ENCODE results near the gene ERAL1. TPM values are rescaled to one million over a fixed set of nuclear protein-coding genes. Genes with fewer than 3 reads are reported as not detected.
"Not testable (repeated sequence)": the region's sequence is repeated elsewhere in the genome, so short reads cannot be mapped to it uniquely, and the experiment has no call there.

The ERAL1 gene
- total RNA-seq, 2 experiments from 2014 or later: 30.8 to 58.0 TPM

DNA sequence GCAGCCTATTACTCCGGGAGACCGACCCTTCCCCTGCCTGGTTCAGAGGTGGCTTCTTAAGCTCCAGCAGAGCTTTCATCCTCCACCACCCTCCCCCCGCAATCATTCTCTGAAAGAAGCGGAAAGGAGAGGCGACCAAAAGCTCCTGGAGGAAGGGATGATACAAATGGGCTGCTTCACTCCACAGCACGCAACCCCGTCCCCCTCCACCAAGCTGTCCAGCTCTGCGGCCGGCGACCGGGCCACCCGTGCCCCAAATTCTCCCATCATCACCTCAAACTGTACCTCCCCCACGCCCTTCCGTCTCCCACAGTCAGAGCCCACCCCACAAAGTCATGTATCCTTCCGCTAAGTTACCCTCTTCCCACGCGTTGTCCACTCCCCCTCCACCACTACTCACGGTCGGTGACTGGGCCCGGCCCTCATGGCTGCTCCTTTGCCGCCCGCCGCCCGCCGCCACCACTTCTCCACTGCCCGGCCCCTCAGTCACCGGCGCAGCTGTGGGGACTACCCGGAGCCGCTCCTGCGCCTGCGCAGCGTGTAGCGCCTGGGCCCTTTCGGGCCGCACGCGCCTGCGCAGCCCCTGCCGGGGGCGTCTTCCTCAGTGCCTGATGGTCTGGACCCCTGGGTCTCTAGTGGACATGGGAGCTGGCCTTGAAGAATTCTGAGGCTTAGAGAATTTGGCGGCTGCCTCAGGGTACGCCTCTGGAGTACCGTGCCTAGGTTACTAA lies 12.4 kb upstream of the ERAL1 start, which contains the start of gene FAM222B:
Gene FAM222B (minus strand): TSS at position 509 of the 731 bp plus-strand sequence. CDS start 76,123 bp downstream, outside the sequence.
- BruUV-seq (replicated peaks): no TSS peak
- TF ChIP-seq, protein P1, sequence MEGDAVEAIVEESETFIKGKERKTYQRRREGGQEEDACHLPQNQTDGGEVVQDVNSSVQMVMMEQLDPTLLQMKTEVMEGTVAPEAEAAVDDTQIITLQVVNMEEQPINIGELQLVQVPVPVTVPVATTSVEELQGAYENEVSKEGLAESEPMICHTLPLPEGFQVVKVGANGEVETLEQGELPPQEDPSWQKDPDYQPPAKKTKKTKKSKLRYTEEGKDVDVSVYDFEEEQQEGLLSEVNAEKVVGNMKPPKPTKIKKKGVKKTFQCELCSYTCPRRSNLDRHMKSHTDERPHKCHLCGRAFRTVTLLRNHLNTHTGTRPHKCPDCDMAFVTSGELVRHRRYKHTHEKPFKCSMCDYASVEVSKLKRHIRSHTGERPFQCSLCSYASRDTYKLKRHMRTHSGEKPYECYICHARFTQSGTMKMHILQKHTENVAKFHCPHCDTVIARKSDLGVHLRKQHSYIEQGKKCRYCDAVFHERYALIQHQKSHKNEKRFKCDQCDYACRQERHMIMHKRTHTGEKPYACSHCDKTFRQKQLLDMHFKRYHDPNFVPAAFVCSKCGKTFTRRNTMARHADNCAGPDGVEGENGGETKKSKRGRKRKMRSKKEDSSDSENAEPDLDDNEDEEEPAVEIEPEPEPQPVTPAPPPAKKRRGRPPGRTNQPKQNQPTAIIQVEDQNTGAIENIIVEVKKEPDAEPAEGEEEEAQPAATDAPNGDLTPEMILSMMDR (conservative IDR thresholded peaks at IDR 0.05; ENCODE audit: low read length): no peak
- no peak for TF ChIP-seq EZH2phosphoT487 (IDR thresholded peaks at IDR 0.05; ENCODE audit: borderline replicate concordance, low read depth, low read length)
- peaks cover 13% of the 10 kb centered on the region for H3K4me1 ChIP-seq (ENCODE audit: insufficient read depth, low read length, poor library complexity, severe bottlenecking)
- H3K9me3 ChIP-seq (ENCODE audit: low read length): no peaks in the 10 kb centered on the region
- DNase-seq (ENCODE audit: low spot score): peak; percentile 93
- peak within 1 kb of the TSS; percentile 83 for H3K4me3 ChIP-seq (ENCODE audit: low read depth, low read length, poor library complexity, severe bottlenecking)
- ChIA-PET CTCF (ENCODE audit: unreplicated experiment) (interaction anchor here (0.6 to 1.0 kb wide), 3 partner anchors 9 to 54 kb away, joined by 3 read pairs; no protein-coding TSS in a partner anchor), POLR2A (interaction anchor here (0.5 to 2.1 kb wide), 15 partner anchors 10 to 243 kb away, joined by 3 to 8 read pairs (median 4); no protein-coding TSS in a partner anchor)
- H4K20me1 ChIP-seq (ENCODE audit: insufficient read depth, low read length): no peaks in the 10 kb centered on the region
- H3K79me2 ChIP-seq (ENCODE audit: insufficient read depth, low read depth, low read length): peaks cover 44% of the 10 kb centered on the region
- peak within 1 kb of the TSS; percentile 79 for H3K4me2 ChIP-seq (ENCODE audit: low read length)
- H3K36me3 ChIP-seq (ENCODE audit: insufficient read depth, low read length): no peaks in the 10 kb centered on the region
- intact Hi-C loops (cut with micrococcal nuclease; ENCODE audit: unreplicated experiment): loop anchor here (2.0 kb wide), 1 partner anchor 54 kb away; the partner anchor contains the start of gene FLOT2
- H3K9me2 ChIP-seq (ENCODE audit: insufficient read depth, low read length): no peaks in the 10 kb centered on the region
- peak within 1 kb of the TSS; percentile 99 for H2AFZ ChIP-seq (ENCODE audit: low read length)
- peak within 1 kb of the TSS; percentile 37 for H3K27ac ChIP-seq (ENCODE audit: low read depth, low read length, poor library complexity, severe bottlenecking)

DNA sequence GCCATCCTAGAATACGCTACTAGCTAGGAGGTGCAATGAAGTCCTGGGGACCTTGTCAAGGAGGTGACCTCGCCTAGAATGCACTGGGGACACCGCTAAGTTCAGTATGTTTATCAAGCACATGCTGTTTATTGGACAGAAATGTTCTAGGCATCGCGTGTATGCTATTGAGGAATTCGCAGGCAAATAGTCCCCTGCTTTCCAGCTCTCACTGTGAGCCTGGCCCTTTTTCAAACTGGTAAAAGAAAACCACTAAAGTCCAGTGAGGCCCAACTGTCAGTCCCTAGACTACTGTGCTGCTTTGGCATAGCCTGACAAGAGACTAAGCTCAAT lies 11.0 kb upstream of the ERAL1 start:
- intact Hi-C loops (cut with micrococcal nuclease; ENCODE audit: unreplicated experiment): loop anchor here (2.0 kb wide), 1 partner anchor 53 kb away; the partner anchor contains the start of gene FLOT2
- Histone ChIP-seq H3K4me2 (ENCODE audit: low read length) (no peak overlapping the region), H2AFZ (ENCODE audit: low read length) (no peak overlapping the region), H3K9me3 (ENCODE audit: low read length) (no peaks in the 10 kb centered on the region), H3K9me2 (ENCODE audit: insufficient read depth, low read length) (no peaks in the 10 kb centered on the region), H3K36me3 (ENCODE audit: insufficient read depth, low read length) (no peaks in the 10 kb centered on the region), H3K79me2 (ENCODE audit: insufficient read depth, low read depth, low read length) (peaks cover 35% of the 10 kb centered on the region), H3K27ac (ENCODE audit: low read depth, low read length, poor library complexity, severe bottlenecking) (no peak overlapping the region), H3K4me3 (ENCODE audit: low read depth, low read length, poor library complexity, severe bottlenecking) (no peak overlapping the region), H3K4me1 (ENCODE audit: insufficient read depth, low read length, poor library complexity, severe bottlenecking) (peaks cover 13% of the 10 kb centered on the region), H4K20me1 (ENCODE audit: insufficient read depth, low read length) (no peaks in the 10 kb centered on the region)
- BruUV-seq (replicated peaks): no TSS peak
- ChIA-PET POLR2A (interaction anchor here (0.6 to 0.7 kb wide), 2 partner anchors 28 to 1303 kb away, joined by 3 to 5 read pairs; no protein-coding TSS in a partner anchor), CTCF (ENCODE audit: unreplicated experiment) (no interaction called here)
- no peak for DNase-seq (ENCODE audit: low spot score)
- no peak for TF ChIP-seq EZH2phosphoT487 (IDR thresholded peaks at IDR 0.05; ENCODE audit: borderline replicate concordance, low read depth, low read length)
- TF ChIP-seq, protein P1 (conservative IDR thresholded peaks at IDR 0.05; ENCODE audit: low read length): no peak

DNA sequence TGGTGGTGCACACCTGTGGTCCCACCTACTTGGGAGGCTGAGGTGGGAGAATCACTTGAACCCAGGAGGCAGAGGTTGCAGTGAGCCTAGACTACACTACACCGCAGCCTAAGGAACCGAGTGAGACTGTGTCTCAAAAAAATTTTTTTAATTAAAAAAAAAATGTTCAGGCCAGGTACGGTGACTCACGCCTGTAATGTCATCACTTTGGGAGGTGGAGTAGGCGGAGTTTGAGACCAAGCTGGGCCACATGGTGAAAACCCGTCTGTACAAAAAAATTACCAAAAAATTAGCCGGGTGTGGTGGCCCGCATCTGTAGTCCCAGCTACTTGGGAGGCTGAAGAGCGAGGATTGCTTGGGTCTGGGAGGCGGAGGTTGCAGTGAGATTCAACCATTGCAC lies 8.6 kb upstream of the ERAL1 start:
- Histone ChIP-seq H3K9me3 (ENCODE audit: low read length) (no peaks in the 10 kb centered on the region), H2AFZ (ENCODE audit: low read length) (no peak overlapping the region), H4K20me1 (ENCODE audit: insufficient read depth, low read length) (no peaks in the 10 kb centered on the region), H3K79me2 (ENCODE audit: insufficient read depth, low read depth, low read length) (peaks cover 11% of the 10 kb centered on the region), H3K36me3 (ENCODE audit: insufficient read depth, low read length) (no peaks in the 10 kb centered on the region), H3K27ac (ENCODE audit: low read depth, low read length, poor library complexity, severe bottlenecking) (no peak overlapping the region), H3K4me3 (ENCODE audit: low read depth, low read length, poor library complexity, severe bottlenecking) (no peak overlapping the region), H3K9me2 (ENCODE audit: insufficient read depth, low read length) (no peaks in the 10 kb centered on the region), H3K4me1 (ENCODE audit: insufficient read depth, low read length, poor library complexity, severe bottlenecking) (peaks cover 12% of the 10 kb centered on the region), H3K4me2 (ENCODE audit: low read length) (no peak overlapping the region)
- TF ChIP-seq, protein P1 (conservative IDR thresholded peaks at IDR 0.05; ENCODE audit: low read length): no peak
- TF ChIP-seq EZH2phosphoT487 (IDR thresholded peaks at IDR 0.05; ENCODE audit: borderline replicate concordance, low read depth, low read length): no peak
- intact Hi-C loops (cut with micrococcal nuclease; ENCODE audit: unreplicated experiment): no loop called here
- no peak for DNase-seq (ENCODE audit: low spot score)
- no TSS peak for BruUV-seq (replicated peaks)
- POLR2A ChIA-PET: no interaction called here
- CTCF ChIA-PET (ENCODE audit: unreplicated experiment): no interaction called here

DNA sequence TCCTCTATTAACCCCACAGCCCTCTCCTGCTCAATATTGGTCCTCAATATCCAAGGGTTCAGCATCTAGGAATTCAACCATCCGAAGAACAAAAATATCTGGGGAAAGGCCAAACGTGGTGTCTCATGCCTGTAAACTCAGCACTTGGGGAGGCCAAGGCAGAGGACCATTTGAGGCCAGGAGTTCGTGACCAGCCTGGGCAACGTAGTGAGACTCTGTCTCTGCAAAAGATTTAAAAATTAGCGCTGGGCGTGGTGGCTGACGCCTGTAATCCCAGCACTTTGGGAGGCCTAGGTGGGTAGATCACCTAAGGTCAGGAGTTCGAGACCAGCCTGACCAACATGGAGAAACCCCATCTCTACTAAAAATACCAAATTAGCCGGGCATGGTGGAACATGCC lies 8.1 kb upstream of the ERAL1 start:
- H3K9me3 ChIP-seq (ENCODE audit: low read length); H4K20me1 ChIP-seq (ENCODE audit: insufficient read depth, low read length); DNase-seq (ENCODE audit: low spot score); H3K79me2 ChIP-seq (ENCODE audit: insufficient read depth, low read depth, low read length); H3K4me3 ChIP-seq (ENCODE audit: low read depth, low read length, poor library complexity, severe bottlenecking); BruUV-seq (replicated peaks); intact Hi-C loops (cut with micrococcal nuclease; ENCODE audit: unreplicated experiment); H3K4me1 ChIP-seq (ENCODE audit: insufficient read depth, low read length, poor library complexity, severe bottlenecking); H3K9me2 ChIP-seq (ENCODE audit: insufficient read depth, low read length); POLR2A ChIA-PET; H3K27ac ChIP-seq (ENCODE audit: low read depth, low read length, poor library complexity, severe bottlenecking); H3K4me2 ChIP-seq (ENCODE audit: low read length); CTCF ChIA-PET (ENCODE audit: unreplicated experiment); H2AFZ ChIP-seq (ENCODE audit: low read length); H3K36me3 ChIP-seq (ENCODE audit: insufficient read depth, low read length): not testable (repeated sequence)

All from OCI-LY7 (cell line).